Spleen (tissue), 11 donors: ENCODE measurements around the gene MLXIP. TPM values are rescaled to one million over a fixed set of nuclear protein-coding genes. Genes with fewer than 3 reads are reported as not detected.

Source experiments
- DNase-seq: peaks from one replicate; pipeline ENCODE4 v3.0.0-alpha.2; 2020
- H3K27ac ChIP-seq, 8 donors: fragments of 200-600 bp; sonication (generic) in 7 of 8; 1 replicate in 4 of 8; 2 replicates in 4 of 8; pipeline versions ENCODE4 v1.5.0 to v1.8.0; 2016 to 2021; ENCODE audit warnings: inconsistent platforms in 4 of 8, mild to moderate bottlenecking in 4 of 8, moderate library complexity in 1 of 8
- H3K27me3 ChIP-seq, 7 donors: fragments of 200-600 bp; sonication (generic) in 6 of 7; replicated peaks in 1 of 7; 1 replicate in 4 of 7; 2 replicates in 3 of 7; pipeline versions ENCODE4 v1.5.0 to v1.8.0; 2016 to 2021; ENCODE audit warnings: inconsistent platforms in 3 of 7, mild to moderate bottlenecking in 1 of 7
- H3K36me3 ChIP-seq, 6 donors: fragments of 200-600 bp; sonication (generic) in 5 of 6; 1 replicate in 4 of 6; 2 replicates in 2 of 6; pipeline versions ENCODE4 v1.5.0 to v1.8.0; 2016 to 2021; ENCODE audit warnings: inconsistent platforms in 2 of 6
- H3K4me1 ChIP-seq, 6 donors: fragments of 200-600 bp; sonication (generic) in 5 of 6; 1 replicate in 3 of 6; 2 replicates in 3 of 6; pipeline versions ENCODE4 v1.5.0 to v1.8.0; 2016 to 2021; ENCODE audit warnings: inconsistent platforms in 3 of 6
- H3K4me3 ChIP-seq, 8 donors: fragments of 200-600 bp; sonication (generic) in 7 of 8; 1 replicate in 4 of 8; 2 replicates in 4 of 8; pipeline versions ENCODE4 v1.5.0 to v1.8.0; 2016 to 2021; ENCODE audit warnings: inconsistent platforms in 4 of 8, mild to moderate bottlenecking in 4 of 8, moderate library complexity in 2 of 8
- H3K9me3 ChIP-seq, 8 donors: fragments of 200-600 bp; sonication (generic) in 7 of 8; 1 replicate in 4 of 8; 2 replicates in 4 of 8; pipeline versions ENCODE4 v1.5.0 to v1.8.0; 2016 to 2021; ENCODE audit warnings: inconsistent platforms in 4 of 8
- CTCF ChIP-seq, 11 experiments: fragments of 200-600 bp in 7 of 11; fragments of 450-650 bp in 4 of 11; sonication (generic) in 4 of 11; IDR thresholded peaks in 8 of 11; conservative IDR thresholded peaks in 3 of 11; 1 replicate in 7 of 11; 2 replicates in 4 of 11; pipeline versions ENCODE4 v1.4.0 to v1.8.0; 2016 to 2021; ENCODE audit warnings: antibody characterized with exemption in 11 of 11, inconsistent platforms in 4 of 11, mild to moderate bottlenecking in 1 of 11
- POLR2A ChIP-seq, 3 donors: fragments of 450-650 bp; IDR thresholded peaks; one replicate each; pipeline ENCODE4 v1.5.1; 2017; ENCODE audit warnings: antibody characterized with exemption in 3 of 3, mild to moderate bottlenecking in 1 of 3
- POLR2AphosphoS5 ChIP-seq, 3 donors: sonication (generic); formaldehyde crosslinking; IDR thresholded peaks; one replicate each; pipeline ENCODE4 v1.5.1; 2017; ENCODE audit warnings: antibody characterized with exemption in 3 of 3
- WGBS, 5 donors: extraction: QIAGEN DNeasy Blood & Tissue Kit in 3 of 5; methylation state at CpG; one replicate each; pipeline versions ENCODE4 v1.1.5 to v1.1.7; 2013 to 2018; 5-methylcytosine and 5-hydroxymethylcytosine counted together
- intact Hi-C: fragments of 100-400 bp; cut with DNase I; formaldehyde crosslinking; loops from one replicate; pipeline ENCODE4 v1.15.0; 2023; ENCODE audit warnings: low total_unique reads
- polyA plus RNA-seq, 3 donors: library from polyadenylated mRNA; stranded (reverse); fragments of 200-250 nt; gene quantifications; one replicate each; pipeline ENCODE4 v1.2.1, GENCODE V29; 2013
- total RNA-seq, 7 donors: library from RNA; depleted of rRNA in 3 of 7; stranded (reverse); fragments of >200 nt in 3 of 7; fragmentation: NEBNext Ultra II Directional in 4 of 7; extraction: Animal tissue kit (Norgen Biotek cat#: 25700) in 4 of 7; gene quantifications; one replicate each; pipeline versions ENCODE4 v1.1.0 to v1.2.1, GENCODE V29; 2016 to 2021
- donor health status: healthy with polysubstance abuse.
- donor health status: DM: no; HTN: no; CAD: no; lungs with moderate emphysema.
- donor health status: DM: no; HTN: no; CAD: no.
- donor health status: Bipolar disorder and iron deficiency.
- donor health status: healthy.
- donor health status: DM: no; HTN: no; CAD: no.
- donor health status: DM: yes; HTN: yes; CAD: no.

Gene MLXIP
- total and polyA plus RNA-seq, 10 donors, result 7.8 to 97.1 (median 66.8) TPM

- TF ChIP-seq POLR2A (IDR thresholded peaks at IDR 0.05), result no peak
- TF ChIP-seq CTCF (IDR thresholded peaks at IDR 0.05 in 8 of 11, conservative IDR thresholded peaks at IDR 0.05 in 3 of 11), result no peak
- no peak for TF ChIP-seq POLR2AphosphoS5 (IDR thresholded peaks at IDR 0.05)
- peaks cover 0 to 25% (median 7%) of the 10 kb centered on the region in 7 donors for H3K27me3 ChIP-seq
- H3K9me3 ChIP-seq, result no peaks in the 10 kb centered on the region
- peaks cover 6 to 30% (median 23%) of the 10 kb centered on the region in 6 donors for H3K4me1 ChIP-seq
- no peak for DNase-seq
- H3K4me3 ChIP-seq, result no peak overlapping the region
- intact Hi-C loops, result loop anchor here (5.0 kb wide), 1 partner anchor 53 kb away; no protein-coding TSS in a partner anchor
- H3K27ac ChIP-seq, result peak overlapping the region in 2 of 8 donors; percentile 0 to 21
- no peaks in the 10 kb centered on the region for H3K36me3 ChIP-seq
- WGBS, 5 donors, result 92 to 95% (median 93%) methylated on average over 5 to 7 of the region's 7 CpGs
Measured at GRCh38 chr12:122185079-122185478, 106.5 kb downstream of the MLXIP start.

- peaks cover 6 to 30% (median 23%) of the 10 kb centered on the region in 6 donors for H3K4me1 ChIP-seq
- no peaks in the 10 kb centered on the region for H3K36me3 ChIP-seq
- H3K27ac ChIP-seq, result no peak overlapping the region
- TF ChIP-seq POLR2A (IDR thresholded peaks at IDR 0.05) (no peak), CTCF (IDR thresholded peaks at IDR 0.05 in 8 of 11, conservative IDR thresholded peaks at IDR 0.05 in 3 of 11) (no peak), POLR2AphosphoS5 (IDR thresholded peaks at IDR 0.05) (no peak)
- peaks cover 0 to 30% (median 7%) of the 10 kb centered on the region in 7 donors for H3K27me3 ChIP-seq
- H3K4me3 ChIP-seq, result no peak overlapping the region
- intact Hi-C loops, result loop anchor here (5.0 kb wide), 1 partner anchor 53 kb away; no protein-coding TSS in a partner anchor
- WGBS, 5 donors, result 61 to 84% (median 77%) methylated on average over 9 to 10 of the region's 10 CpGs
- no peak for DNase-seq
- no peaks in the 10 kb centered on the region for H3K9me3 ChIP-seq
Measured at GRCh38 chr12:122185494-122186082, 107.0 kb downstream of the MLXIP start.

- no peak for DNase-seq
- no peaks in the 10 kb centered on the region for H3K36me3 ChIP-seq
- peaks cover 6 to 35% (median 22%) of the 10 kb centered on the region in 6 donors for H3K4me1 ChIP-seq
- H3K27ac ChIP-seq, result no peak overlapping the region
- intact Hi-C loops, result loop anchor here (5.0 kb wide), 1 partner anchor 55 kb away; no protein-coding TSS in a partner anchor
- no peak for TF ChIP-seq POLR2A (IDR thresholded peaks at IDR 0.05)
- no peak for TF ChIP-seq POLR2AphosphoS5 (IDR thresholded peaks at IDR 0.05)
- no peak for TF ChIP-seq CTCF (IDR thresholded peaks at IDR 0.05 in 8 of 11, conservative IDR thresholded peaks at IDR 0.05 in 3 of 11)
- H3K9me3 ChIP-seq, result no peaks in the 10 kb centered on the region
- WGBS, 5 donors, result 84 to 92% (median 89%) methylated on average over 12 of the region's 12 CpGs
- peaks cover 0 to 24% (median 7%) of the 10 kb centered on the region in 7 donors for H3K27me3 ChIP-seq
- no peak overlapping the region for H3K4me3 ChIP-seq
Measured at GRCh38 chr12:122187466-122187865, 108.9 kb downstream of the MLXIP start.
